Thyroid gland (tissue), 4 donors: ENCODE results near the gene FXYD5.

Experiments used
- CTCF ChIP-seq, 6 experiments: fragments of 200-600 bp in 3 of 6; fragments of 450-650 bp in 3 of 6; sonication (generic) in 3 of 6; IDR thresholded peaks; one replicate each; pipeline ENCODE4 v1.5.1; 2016 to 2019; ENCODE audit warnings: antibody characterized with exemption in 6 of 6, mild to moderate bottlenecking in 2 of 6, inconsistent platforms in 1 of 6, moderate library complexity in 1 of 6
- POLR2A ChIP-seq, 2 donors: fragments of 450-650 bp; IDR thresholded peaks; one replicate each; pipeline ENCODE4 v1.6.1; 2017; ENCODE audit warnings: antibody characterized with exemption in 2 of 2, mild to moderate bottlenecking in 2 of 2, moderate library complexity in 1 of 2

GRCh38 chr19:35127871-35128270 lies 26.7 kb upstream of the FXYD5 start:
- TF ChIP-seq CTCF (IDR thresholded peaks at IDR 0.05) (no peak), POLR2A (IDR thresholded peaks at IDR 0.05) (no peak)
